ENCODE data around the gene PNMT.

The PNMT gene

GRCh38 chr17:39639043-39639442 lies 29.2 kb upstream of the PNMT start:
- H3K4me3 ChIP-seq (ENCODE audit: low read depth, low read length) = no peak overlapping the region
- TF ChIP-seq CTCF (IDR thresholded peaks at IDR 0.05; ENCODE audit: low read depth, low read length, missing control alignments) = no peak
- DNase-seq (ENCODE audit: low read depth) = no peak
- in situ Hi-C loops (cut with HindIII; ENCODE audit: low sequenced_read_pairs) = no loop called here

- TF ChIP-seq CTCF (IDR thresholded peaks at IDR 0.05; ENCODE audit: low read depth, low read length, missing control alignments) = no peak
- H3K4me3 ChIP-seq (ENCODE audit: low read depth, low read length) = no peak overlapping the region
- in situ Hi-C loops (cut with HindIII; ENCODE audit: low sequenced_read_pairs) = no loop called here
- no peak for DNase-seq (ENCODE audit: low read depth)
Measured at GRCh38 chr17:39639566-39640458, 28.4 kb upstream of the PNMT start.

GRCh38 chr17:39640591-39641031 lies 27.6 kb upstream of the PNMT start:
- no peak for TF ChIP-seq CTCF (IDR thresholded peaks at IDR 0.05; ENCODE audit: low read depth, low read length, missing control alignments)
- no peak for DNase-seq (ENCODE audit: low read depth)
- no peak overlapping the region for H3K4me3 ChIP-seq (ENCODE audit: low read depth, low read length)
- in situ Hi-C loops (cut with HindIII; ENCODE audit: low sequenced_read_pairs) = no loop called here

- TF ChIP-seq CTCF (IDR thresholded peaks at IDR 0.05; ENCODE audit: low read depth, low read length, missing control alignments) = no peak
- DNase-seq (ENCODE audit: low read depth) = no peak
- H3K4me3 ChIP-seq (ENCODE audit: low read depth, low read length) = no peak overlapping the region
- in situ Hi-C loops (cut with HindIII; ENCODE audit: low sequenced_read_pairs) = no loop called here
Measured at GRCh38 chr17:39641097-39641496, 27.2 kb upstream of the PNMT start.

- in situ Hi-C loops (cut with HindIII; ENCODE audit: low sequenced_read_pairs) = no loop called here
- no peak overlapping the region for H3K4me3 ChIP-seq (ENCODE audit: low read depth, low read length)
- no peak for TF ChIP-seq CTCF (IDR thresholded peaks at IDR 0.05; ENCODE audit: low read depth, low read length, missing control alignments)
- DNase-seq (ENCODE audit: low read depth) = no peak
Measured at GRCh38 chr17:39641883-39642282, 26.4 kb upstream of the PNMT start.

GRCh38 chr17:39642291-39643074 lies 25.8 kb upstream of the PNMT start:
- no peak overlapping the region for H3K4me3 ChIP-seq (ENCODE audit: low read depth, low read length)
- DNase-seq (ENCODE audit: low read depth) = no peak
- in situ Hi-C loops (cut with HindIII; ENCODE audit: low sequenced_read_pairs) = no loop called here
- TF ChIP-seq CTCF (IDR thresholded peaks at IDR 0.05; ENCODE audit: low read depth, low read length, missing control alignments) = no peak

Data from astrocyte of the cerebellum (primary cell).